GM18870 (cell line): ENCODE measurements around the gene SLC9A6.
"Not testable (repeated sequence)": the region's sequence is repeated elsewhere in the genome, so short reads cannot be mapped to it uniquely, and the experiment has no call there.

Experiments used
- ATAC-seq: cut with Tn5 transposase; IDR thresholded peaks from one replicate; pipeline ENCODE4 v1.9.1; 2021; ENCODE audit warnings: moderate library complexity; ENCODE audit not compliant: unreplicated experiment

SLC9A6 gene

DNA sequence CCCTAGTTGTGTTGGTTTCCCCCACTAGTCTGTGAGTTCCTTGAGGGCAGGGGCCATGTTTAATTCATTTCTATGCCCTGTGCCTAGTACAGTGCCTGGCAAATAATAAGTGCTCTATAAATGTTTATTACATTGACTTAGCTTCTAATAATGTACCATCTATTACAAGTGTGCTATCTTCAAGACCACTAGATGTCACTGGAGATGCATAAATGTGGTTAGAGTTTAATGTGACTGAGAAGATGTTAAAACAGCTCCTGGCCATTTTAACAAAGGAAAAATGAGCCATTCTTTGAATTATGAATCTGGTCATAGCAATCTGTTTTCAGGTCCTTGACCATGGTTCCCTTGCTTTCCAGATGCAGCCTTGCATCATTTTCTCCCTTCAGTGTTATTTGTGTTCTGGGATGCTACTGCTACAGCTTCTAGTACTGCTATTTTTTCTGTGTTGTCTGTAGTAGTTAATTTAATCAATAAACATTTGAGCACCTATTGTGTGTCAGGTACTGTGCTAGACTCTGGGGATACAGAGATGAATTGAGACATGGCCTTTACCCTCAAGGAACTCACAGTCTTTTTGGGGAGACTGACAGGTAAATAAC, 43.2 kb downstream of the SLC9A6 start:
- ATAC-seq, result peak; percentile 57

DNA sequence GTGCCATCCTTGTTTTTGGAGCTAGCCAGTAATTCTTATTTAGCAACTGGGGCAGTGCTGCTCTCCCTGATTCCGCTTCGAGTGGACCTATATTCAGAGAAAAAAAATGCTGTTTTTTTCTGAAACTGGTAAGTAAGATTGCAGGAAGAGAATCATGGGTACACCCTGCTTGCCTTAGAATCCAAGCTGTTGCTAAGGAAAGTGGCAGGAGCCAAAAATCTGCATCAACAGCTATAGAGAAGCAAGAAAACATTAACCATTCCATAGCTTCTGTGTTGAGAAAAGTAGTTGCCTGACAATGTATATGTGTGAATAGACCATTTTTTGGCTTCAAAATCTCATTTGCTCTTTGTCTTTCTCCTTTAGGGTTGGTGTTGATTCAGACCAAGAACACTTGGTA, 44.5 kb downstream of the SLC9A6 start:
- ATAC-seq, result no peak

DNA sequence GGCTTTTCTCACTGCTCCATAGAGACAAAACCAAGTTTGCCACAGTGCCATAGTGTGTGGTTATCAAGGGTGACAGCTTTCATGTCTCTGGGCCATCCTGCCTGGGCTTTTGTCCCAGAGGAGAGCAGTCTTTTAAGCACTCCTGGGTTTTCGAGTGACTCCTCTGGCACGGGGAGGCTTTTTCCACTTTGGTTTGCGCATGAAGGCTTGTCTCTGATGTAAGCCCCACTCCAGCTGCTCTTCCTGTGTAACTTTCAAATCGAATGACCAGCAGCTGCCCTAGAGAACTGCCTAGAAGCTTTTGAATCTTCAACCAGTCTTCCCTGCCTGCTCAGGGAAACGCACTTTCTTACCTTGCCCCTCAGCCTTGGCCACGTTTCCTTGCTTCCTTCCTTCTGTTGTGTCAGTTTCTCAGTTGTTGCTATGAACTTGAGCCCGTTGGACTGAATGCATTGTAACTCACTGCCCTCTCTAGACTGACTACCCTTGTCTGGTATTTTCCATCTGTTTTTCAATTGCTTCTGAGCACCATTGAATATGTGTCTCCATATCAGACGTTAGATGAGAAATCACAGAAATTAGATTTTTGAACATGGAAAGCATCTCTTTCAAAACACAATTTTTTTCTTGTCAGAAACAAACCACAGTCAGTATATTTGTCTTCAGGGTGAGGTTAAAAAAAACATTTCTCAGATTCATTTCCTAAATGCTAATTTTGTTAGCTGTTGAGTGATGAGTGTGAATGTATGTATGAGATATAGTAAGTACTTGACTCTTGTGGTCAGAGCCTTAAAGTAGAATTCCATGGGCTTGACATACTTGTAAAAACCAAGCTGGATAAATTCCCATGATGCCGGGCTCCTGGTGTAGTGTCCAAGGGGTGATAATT, 45.3 kb downstream of the SLC9A6 start:
- no peak for ATAC-seq

DNA sequence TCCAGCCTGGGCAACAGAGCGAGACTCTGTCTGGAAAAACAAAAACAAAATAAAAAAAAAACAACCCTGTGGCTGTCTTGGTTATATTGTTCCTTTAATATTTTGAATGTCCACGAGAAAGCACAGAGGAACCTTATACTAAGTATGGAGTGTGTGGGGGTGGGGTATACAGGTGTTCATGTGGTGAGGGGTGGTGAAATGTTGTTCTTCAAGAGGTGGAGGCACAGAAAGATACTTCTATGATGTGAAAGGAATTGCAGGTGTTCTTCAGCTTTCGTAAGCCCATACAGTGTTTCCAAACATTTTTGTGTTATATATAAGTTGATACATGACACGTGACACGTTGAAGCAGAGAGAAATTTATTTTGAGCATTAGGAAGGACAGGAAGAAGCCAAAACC, 46.4 kb downstream of the SLC9A6 start:
- ATAC-seq, result no peak

DNA sequence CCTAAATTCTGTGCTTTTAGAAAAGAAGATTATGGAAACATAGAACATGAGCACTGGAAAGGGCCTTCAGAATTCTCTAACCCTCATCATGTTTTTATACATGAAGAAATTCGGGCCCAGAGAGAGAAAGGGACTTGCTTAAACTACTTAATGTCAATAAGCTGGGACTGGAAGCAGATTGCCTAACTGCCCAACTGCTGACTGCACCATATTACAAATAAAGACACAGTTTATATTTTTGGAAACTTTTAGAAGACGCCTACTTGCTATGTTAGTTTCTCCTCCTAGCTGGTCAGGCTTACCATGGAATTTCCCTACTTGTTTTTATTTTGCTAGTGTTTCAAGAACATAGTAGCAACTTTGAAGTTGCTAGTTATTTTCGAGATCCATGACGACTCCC, 47.1 kb downstream of the SLC9A6 start:
- no peak for ATAC-seq

DNA sequence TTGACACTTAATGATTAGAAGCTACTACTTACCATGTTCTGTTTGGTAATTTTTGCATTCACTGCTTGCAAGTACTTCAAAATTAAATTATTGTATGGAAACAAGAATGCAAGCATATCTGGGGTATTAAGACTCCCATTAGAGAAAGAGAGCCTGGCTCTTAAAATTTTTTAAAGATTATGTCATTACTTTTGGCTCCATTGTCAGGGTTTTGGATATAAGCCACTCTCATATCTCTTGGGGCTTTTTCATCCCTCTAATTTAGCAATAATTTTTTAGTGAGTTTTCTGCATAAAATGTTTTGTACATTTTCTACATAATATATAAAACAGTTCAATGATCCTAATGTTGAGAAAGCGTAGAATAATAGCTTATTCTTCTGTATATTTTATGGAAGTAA, 49.4 kb downstream of the SLC9A6 start:
- ATAC-seq, result no peak

DNA sequence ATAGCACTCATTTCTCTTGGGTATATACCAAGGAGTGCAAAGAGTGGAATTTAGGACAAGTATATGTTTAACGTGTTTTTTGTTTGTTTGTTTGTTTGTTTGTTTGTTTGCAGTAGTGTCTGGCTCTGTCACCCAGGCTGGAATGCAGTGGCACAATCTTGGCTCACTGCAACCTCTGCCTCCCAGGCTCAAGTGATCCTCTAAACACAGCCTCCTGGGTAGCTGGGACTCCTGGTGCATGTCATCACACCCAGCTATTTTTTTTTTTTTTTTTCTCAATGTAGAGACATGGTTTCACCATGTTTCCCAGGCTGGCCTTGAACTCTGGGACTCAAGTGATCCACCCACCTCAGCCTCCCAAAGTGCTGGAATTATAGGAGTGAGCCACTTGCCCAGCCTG, 50.4 kb downstream of the SLC9A6 start:
- ATAC-seq, result no peak

DNA sequence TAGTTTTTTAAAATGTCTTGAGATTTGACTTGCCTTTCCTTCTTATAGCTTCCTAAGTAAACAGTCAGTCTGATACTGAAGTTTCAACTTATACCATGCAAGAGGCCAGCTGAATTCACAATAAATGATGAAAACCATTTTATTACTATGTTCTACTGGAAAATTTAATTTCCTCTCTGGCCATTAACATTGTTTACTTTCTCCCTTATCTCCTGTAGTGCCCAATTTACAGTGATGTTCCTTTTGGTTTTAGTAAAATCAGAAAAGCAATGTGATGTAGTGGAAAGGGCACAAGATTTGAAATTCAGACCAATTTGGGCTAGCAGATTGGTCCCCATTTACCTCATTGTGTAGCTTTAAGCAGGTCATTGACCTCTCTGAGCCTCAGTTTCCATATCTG, 54.2 kb downstream of the SLC9A6 start:
- ATAC-seq, result no peak

DNA sequence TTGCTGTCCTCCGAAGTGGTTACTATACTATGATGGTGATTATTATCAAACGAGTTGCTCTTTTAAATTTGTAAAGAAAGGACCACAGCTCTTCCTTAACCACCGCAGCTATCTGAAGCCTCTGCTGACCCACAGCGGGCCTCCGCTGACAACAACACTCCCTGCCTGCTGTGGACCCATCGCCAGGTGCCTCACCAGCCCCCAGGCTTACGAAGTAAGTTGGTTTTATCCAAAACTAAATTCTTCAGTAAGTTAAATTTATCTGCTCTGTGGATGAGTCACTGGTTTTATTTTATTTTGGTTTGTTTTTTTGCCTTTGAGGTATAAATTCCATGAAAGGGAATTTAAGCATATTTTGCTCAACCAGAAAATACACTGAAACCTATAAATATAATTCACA, 54.7 kb downstream of the SLC9A6 start:
- ATAC-seq, result no peak

DNA sequence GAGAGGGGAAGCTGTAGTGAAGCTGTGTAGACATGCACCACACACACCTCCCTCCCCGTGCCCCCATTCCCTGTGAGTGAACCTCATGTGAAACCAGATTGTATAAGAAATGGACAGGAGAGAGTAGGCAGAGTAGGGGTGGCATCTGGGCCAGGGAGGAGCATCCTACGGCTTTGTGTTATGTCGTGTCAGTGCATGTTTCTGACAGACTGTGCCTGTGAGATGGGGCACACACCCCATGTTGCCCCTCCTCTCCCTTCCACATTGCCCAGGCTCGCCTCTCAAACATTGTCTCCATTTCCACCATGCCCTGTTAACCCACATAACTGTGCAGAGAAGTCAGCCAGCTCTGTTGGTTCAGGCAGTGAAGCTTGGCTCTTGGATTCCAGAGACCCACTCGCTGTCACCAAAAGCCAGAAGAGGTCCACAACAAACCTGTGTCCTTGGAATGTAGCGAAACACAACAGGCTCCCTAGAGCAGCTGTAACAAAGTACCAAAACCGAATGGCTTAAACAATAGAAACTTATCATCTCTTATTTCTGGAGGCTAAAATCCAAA, 56.1 kb downstream of the SLC9A6 start:
- no peak for ATAC-seq

DNA sequence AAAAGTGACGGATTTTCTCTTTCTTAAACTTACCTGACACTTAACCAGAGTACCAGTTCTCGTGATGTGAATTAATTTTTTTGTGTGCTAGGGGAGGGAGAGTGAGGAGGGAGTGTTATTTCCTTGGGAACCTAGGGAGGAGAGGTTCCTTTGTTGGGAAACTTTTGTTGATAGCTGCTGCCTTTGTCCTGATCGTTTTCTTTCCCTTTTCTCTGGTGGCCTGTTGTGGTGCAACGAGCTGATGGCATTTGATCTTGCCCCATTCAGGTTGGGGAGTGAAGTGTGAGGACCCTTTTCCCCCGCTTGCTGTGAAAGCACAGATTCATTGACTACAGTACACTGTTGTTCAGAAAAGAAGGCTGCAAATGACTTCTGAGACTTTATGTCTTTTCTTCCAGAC, 59.8 kb downstream of the SLC9A6 start:
- ATAC-seq, result no peak

DNA sequence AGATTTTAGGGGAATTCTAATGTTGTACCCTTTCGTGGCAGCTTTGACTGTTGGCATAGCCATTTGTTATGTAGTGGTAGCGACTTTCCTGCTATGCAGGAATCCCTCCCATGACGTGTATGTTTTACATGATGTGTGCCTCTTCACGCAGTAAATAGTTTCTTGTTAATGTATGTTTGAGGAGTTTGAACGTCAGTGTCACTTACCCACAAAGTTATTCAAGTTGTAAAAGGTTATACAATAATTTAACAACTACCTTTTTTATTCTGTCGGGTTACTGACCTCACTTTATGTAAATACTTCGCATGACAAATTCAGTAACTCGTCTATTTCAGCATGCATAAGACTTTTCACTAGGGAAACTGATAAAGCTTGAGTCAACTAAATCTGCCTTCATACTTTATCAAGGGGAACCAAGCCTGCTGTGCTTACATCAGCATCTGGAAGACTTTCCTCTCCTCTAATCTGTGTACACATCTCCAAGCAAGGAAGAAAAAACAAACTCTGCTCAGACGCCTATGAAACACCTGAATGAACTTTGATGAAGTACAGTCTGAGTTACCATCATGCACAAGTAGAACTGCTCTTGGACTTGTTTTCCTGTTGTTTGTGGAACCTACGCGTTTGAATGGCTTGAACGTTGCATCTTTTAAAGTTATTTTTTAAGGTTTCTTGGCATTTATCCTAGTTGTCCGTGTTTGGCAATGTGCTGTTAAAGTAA, 61.2 kb downstream of the SLC9A6 start:
- no peak for ATAC-seq

DNA sequence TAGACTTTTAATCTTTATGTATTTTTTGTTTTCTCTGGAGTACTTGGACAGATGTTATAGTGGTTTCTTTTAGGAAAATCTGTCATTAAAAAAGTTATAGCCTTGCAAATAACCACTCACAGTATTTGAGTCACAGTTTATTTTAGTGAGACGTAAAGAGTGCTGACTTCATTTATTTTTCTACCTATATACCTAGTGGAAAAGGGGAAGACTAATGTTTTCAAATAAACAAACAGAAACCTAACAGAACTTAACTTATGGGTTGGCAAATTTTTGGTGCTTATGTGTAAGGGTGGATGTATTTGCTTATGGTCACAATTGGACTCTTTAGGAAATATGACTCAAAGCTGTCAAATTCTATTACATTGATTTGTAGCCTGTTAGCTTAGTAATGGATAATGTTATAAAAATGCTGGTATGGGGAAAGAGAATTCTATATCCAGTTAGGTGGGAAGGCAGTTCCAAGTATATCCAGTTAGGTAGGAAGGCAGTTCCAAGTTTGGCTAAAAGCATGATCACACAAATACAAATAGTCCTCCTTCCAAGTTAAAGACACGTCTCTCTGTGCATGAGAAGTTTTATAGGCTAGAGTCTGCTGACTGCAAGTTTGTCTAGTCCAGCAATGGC, 61.9 kb downstream of the SLC9A6 start:
- ATAC-seq, result no peak

DNA sequence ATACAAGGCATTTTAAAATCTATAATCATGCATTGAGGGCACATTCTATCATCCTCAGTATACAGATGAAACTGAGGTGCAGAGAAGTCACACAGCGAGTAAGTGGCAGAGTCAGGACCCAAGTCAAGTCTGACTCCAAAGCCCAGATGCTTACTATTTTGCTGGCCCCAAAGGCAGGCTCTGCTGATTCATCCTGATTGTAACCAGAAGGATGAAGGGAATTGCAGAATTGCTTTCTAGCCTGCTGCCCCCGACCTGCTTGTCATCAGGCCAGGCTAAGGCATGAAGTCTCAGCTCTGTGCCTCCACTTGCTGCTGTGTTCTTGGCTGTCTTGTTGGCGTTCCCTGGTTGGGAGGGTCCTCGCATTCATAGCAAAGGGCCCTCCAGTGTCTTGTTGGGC, 62.7 kb downstream of the SLC9A6 start:
- ATAC-seq, result no peak

DNA sequence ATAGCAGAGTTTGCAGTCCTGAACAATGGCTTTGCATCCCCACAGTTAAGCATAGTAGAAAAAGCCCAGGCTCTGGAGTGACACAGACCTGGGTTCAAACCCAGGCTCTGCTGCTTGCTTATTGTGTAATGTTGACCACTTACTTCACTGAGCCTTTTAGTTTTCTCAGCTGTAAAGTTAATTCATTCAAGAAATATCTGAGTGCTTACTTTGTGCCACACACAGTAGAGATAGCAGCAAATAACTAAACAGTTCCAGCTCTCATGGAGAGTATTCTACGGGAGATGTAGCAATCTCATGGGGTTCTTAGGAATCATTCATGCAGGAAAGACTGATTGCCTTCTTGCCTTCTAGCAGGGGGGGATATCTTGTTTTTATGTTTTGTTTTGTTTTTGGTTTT, 63.2 kb downstream of the SLC9A6 start:
- ATAC-seq, result no peak

DNA sequence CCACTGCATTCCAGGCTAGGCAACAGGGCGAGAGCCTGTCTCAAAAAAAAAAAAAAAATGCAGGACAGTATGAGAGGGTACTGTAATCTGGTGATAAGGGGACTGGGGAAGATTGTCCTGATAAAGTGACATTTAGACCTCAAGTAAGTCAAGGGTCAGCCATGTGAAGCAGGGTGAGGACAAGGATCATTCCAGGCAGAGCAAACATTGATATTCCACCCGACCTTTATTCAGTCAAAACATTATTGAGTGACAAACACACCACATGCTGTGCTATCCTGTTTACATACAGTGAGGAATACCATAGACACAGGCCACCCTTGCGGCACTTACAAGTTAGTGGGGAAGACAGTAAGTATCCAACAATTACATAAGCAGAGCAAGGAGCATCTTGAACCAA, 64.4 kb downstream of the SLC9A6 start:
- ATAC-seq, result no peak

DNA sequence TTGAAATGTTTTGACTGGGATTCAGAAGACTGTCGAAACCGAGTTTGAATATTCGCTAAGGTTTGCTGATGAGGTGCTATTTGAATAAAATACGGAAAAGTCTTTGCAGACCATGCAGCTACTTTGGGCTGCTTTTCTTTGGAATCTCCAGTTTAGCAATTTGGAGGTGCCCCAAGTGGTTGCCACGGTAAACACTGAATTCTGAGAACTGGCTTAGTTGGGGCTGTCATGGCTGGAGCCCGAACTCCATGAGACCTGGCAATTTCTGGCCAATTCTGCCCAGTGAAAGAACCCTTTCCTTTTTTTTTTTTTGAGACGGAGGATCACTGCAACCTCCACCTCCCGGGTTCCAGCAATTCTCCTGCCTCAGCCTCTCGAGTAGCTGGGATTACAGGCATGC, 65.6 kb downstream of the SLC9A6 start:
- ATAC-seq, result not testable (repeated sequence)

DNA sequence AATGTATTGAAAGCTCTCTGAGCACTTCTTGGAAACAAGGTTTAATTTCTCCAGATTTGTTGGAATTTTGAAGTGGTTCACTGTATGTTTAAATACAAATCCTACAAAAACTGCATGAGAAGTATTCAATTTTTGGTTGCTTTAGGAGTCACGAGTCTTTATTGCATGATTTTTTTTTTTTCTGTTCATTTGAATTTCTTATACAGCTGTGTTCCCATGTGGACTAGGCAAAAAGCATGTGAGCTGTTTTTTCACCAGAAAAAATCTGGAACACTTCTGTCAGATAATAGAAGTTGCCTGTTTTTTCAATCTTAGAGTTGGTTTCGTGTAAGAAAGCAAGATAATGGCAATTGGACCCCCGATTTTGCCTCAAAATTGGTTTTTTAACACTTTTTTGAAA, 66.4 kb downstream of the SLC9A6 start:
- ATAC-seq, result no peak

DNA sequence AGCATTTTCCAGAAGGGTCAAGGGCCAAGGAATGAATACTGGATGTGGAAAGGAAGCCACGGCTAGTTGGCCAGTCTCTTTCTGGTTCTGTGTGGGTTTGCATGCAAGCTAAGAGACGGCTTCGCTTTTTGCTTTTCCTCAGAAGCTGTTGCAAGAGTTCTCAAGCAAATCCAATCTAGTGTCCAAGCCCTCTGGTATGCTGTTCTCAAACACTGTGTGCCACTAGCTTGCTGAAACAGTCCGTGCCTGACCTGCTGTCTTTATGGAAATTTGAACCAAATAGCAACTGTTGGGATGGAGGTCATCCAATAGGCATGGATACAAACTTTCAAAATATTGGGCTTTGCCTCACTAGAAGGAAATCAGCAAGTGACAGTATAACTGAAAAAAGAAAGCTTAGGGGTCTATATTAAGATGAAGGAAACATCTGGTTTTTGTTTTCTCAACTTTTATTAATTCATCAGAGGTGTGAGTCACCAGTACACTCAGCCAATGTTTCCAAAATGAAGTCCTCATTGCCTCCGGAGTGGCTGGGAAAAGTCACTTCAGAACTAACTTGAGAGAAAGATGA, 70.5 kb downstream of the SLC9A6 start:
- no peak for ATAC-seq

DNA sequence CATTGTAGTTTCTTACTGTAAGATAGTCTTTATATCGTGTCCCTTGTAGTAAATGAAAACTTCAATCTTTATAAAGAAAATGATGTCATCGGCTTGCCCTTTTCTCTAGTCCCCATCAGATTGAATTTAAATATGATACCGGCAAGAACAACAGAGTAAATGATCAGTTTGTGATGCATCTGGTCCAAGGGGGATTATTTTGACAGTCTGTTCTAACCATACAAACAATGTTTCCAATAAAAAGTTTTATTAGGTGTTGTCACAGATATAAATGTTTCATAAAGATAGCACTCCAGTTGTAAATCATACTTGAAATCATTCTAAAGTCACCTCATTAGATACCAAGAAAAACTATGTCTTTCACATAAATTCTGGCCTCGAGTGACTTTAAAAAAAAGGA, 72.3 kb downstream of the SLC9A6 start:
- no peak for ATAC-seq

DNA sequence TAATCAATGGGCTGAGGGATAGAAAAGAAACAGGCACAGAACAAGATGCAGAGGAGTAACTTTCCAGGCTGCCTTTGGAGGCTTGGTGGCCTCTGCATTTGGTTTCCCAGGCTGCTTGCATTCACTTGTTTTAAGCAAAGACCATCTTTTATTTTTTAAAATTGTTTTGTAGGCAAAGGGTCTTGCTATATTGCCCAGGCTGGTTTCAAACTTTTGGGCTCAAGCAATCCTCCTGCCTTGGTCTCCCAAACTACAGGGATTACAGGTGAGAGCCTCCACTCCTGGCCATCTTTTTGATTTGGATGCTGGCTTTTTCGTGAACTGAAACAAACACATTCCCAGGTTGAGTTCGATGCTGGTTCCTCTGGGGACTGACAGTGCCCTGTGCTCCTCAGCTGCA, 74.1 kb downstream of the SLC9A6 start:
- no peak for ATAC-seq
